ENCODE results near the gene FBXW5. TPM values are rescaled to one million over a fixed set of nuclear protein-coding genes. Genes with fewer than 3 reads are reported as not detected.

Gene FBXW5
- total RNA-seq, 1 experiment from 2014 or later, result 72.6 TPM

DNA sequence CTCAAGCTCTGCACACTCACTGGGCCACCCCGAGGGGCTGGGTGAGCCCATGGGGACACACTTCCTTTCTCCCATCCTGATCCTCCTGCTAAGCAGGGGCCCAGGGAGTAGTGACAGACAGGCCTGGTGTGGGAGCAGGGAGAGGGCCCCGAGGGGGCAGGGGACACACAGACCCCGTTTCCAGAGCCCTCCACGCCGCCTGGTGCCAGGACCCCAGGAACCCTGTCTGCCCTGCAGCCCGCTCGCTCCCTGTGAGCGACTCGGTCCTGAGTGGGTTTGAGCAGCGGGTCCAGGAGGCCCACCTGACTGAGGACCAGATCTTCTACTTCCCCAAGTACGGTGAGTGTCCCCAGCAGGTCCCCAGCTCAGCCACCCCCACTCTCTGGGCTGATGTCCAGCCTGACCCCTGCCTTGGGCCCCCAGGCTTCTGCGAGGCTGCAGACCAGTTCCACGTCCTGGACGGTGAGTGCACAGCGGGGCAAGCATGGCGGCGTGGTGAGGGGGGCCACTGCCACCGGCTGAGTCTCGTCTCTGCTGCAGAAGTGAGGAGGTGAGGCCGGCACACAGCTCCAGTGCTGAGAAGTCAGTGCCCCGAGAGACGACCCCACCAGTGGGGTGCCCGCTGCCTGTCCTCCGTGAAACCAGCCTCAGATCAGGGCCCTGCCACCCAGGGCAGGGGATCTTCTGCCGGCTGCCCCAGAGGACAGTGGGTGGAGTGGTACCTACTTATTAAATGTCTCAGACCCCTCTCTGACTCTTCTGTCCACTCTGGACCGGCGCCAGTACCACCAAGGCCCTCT is 1.9 kb upstream of the FBXW5 start:
- H3K36me3 ChIP-seq (ENCODE audit: control insufficient read depth, insufficient read depth, low read length), result peaks cover 7% of the 10 kb centered on the region; the same call in 1 of the 2 replicates
- no peaks in the 10 kb centered on the region for H3K27me3 ChIP-seq (ENCODE audit: control insufficient read depth, insufficient read depth, low read length)
- ChIA-PET CTCF (interaction anchor here (2.1 kb wide), 1 partner anchor 83 kb away, joined by 14 read pairs; no protein-coding TSS in a partner anchor), POLR2A (interaction anchor here (0.5 kb wide), 1 partner anchor 59 kb away, joined by 3 read pairs; no protein-coding TSS in a partner anchor)
- ATAC-seq (no peak), DNase-seq (ENCODE audit: low read depth, low spot score) (no peak)
- in situ Hi-C loops (cut with HindIII; ENCODE audit: low pct_unique_long_range_greater_than_20kb, low sequenced_read_pairs), result no loop called here
- intact Hi-C loops (cut with micrococcal nuclease; ENCODE audit: unreplicated experiment), result loop anchor here (10.0 kb wide), 1 partner anchor 88 kb away; the partner anchor contains the start of gene FUT7
- no peak overlapping the region for H3K4me3 ChIP-seq (ENCODE audit: low read depth in 2 of 2, low read length in 2 of 2)
- peaks cover 33% of the 10 kb centered on the region for H3K4me1 ChIP-seq (ENCODE audit: control insufficient read depth, insufficient read depth, low read length)
- no peaks in the 10 kb centered on the region for H3K9me3 ChIP-seq (ENCODE audit: control insufficient read depth, insufficient read depth, low read depth, low read length)
- no peak overlapping the region for H3K27ac ChIP-seq (ENCODE audit: low read length)
- no TSS peak for BruUV-seq (replicated peaks)
- no peak for TF ChIP-seq POLR2AphosphoS5 (IDR thresholded peaks at IDR 0.05; ENCODE audit: low read depth, low read length)
- TF ChIP-seq, protein P1, sequence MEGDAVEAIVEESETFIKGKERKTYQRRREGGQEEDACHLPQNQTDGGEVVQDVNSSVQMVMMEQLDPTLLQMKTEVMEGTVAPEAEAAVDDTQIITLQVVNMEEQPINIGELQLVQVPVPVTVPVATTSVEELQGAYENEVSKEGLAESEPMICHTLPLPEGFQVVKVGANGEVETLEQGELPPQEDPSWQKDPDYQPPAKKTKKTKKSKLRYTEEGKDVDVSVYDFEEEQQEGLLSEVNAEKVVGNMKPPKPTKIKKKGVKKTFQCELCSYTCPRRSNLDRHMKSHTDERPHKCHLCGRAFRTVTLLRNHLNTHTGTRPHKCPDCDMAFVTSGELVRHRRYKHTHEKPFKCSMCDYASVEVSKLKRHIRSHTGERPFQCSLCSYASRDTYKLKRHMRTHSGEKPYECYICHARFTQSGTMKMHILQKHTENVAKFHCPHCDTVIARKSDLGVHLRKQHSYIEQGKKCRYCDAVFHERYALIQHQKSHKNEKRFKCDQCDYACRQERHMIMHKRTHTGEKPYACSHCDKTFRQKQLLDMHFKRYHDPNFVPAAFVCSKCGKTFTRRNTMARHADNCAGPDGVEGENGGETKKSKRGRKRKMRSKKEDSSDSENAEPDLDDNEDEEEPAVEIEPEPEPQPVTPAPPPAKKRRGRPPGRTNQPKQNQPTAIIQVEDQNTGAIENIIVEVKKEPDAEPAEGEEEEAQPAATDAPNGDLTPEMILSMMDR (IDR thresholded peaks at IDR 0.05), result no peak
- TF ChIP-seq, protein P2, sequence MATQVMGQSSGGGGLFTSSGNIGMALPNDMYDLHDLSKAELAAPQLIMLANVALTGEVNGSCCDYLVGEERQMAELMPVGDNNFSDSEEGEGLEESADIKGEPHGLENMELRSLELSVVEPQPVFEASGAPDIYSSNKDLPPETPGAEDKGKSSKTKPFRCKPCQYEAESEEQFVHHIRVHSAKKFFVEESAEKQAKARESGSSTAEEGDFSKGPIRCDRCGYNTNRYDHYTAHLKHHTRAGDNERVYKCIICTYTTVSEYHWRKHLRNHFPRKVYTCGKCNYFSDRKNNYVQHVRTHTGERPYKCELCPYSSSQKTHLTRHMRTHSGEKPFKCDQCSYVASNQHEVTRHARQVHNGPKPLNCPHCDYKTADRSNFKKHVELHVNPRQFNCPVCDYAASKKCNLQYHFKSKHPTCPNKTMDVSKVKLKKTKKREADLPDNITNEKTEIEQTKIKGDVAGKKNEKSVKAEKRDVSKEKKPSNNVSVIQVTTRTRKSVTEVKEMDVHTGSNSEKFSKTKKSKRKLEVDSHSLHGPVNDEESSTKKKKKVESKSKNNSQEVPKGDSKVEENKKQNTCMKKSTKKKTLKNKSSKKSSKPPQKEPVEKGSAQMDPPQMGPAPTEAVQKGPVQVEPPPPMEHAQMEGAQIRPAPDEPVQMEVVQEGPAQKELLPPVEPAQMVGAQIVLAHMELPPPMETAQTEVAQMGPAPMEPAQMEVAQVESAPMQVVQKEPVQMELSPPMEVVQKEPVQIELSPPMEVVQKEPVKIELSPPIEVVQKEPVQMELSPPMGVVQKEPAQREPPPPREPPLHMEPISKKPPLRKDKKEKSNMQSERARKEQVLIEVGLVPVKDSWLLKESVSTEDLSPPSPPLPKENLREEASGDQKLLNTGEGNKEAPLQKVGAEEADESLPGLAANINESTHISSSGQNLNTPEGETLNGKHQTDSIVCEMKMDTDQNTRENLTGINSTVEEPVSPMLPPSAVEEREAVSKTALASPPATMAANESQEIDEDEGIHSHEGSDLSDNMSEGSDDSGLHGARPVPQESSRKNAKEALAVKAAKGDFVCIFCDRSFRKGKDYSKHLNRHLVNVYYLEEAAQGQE (IDR thresholded peaks at IDR 0.05; ENCODE audit: insufficient read depth in 1 of 2, low read depth in 2 of 2, low read length in 1 of 2), result no peak
- no peak for TF ChIP-seq TCF7L2 (IDR thresholded peaks at IDR 0.05; ENCODE audit: low read depth, low read length)
- TF ChIP-seq SIN3A (IDR thresholded peaks at IDR 0.05; ENCODE audit: borderline replicate concordance, insufficient read depth, low read depth, low read length), result no peak

DNA sequence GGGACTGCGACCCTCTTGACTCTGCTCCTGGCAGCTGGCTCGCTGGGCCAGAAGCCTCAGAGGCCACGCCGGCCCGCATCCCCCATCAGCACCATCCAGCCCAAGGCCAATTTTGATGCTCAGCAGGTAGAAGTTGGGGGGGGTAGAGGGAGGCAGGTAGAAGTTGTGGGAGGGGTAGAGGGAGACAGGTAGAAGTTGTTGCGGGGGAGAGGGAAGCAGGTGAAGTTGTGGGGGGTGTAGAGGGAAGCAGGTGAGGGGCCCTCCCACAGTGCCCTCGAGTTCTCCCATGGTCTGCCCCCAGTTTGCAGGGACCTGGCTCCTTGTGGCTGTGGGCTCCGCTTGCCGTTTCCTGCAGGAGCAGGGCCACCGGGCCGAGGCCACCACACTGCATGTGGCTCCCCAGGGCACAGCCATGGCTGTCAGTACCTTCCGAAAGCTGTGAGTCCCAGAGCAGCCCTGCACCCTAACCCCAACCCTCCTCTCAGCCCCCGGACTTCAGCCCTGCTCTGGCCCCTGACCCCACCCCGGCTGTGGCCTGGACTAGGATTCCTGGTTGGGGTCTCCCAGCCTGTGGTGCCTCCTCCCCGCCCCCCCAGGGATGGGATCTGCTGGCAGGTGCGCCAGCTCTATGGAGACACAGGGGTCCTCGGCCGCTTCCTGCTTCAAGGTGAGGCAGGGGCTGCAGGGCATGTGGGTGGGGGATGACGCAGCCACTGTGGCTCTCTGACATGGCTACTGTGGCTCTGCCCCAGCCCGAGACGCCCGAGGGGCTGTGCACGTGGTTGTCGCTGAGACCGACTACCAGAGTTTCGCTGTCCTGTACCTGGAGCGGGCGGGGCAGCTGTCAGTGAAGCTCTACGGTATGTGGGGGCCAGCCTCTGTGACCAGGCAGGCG is 1.0 kb upstream of the FBXW5 start:
- ATAC-seq (no peak), DNase-seq (ENCODE audit: low read depth, low spot score) (no peak)
- CTCF ChIA-PET, result no interaction called here
- peaks cover 29% of the 10 kb centered on the region for H3K4me1 ChIP-seq (ENCODE audit: control insufficient read depth, insufficient read depth, low read length)
- in situ Hi-C loops (cut with HindIII; ENCODE audit: low pct_unique_long_range_greater_than_20kb, low sequenced_read_pairs) (no loop called here), intact Hi-C loops (cut with micrococcal nuclease; ENCODE audit: unreplicated experiment) (loop anchor here (10.0 kb wide), 1 partner anchor 89 kb away; the partner anchor contains the start of gene FUT7)
- POLR2A ChIA-PET, result interaction anchor here (0.5 kb wide), 1 partner anchor 58 kb away, joined by 3 read pairs; no protein-coding TSS in a partner anchor
- peak overlapping the region; percentile 80 for H3K27ac ChIP-seq (ENCODE audit: low read length)
- H3K4me3 ChIP-seq (ENCODE audit: low read depth in 2 of 2, low read length in 2 of 2), result no peak overlapping the region
- no peak for TF ChIP-seq TCF7L2 (IDR thresholded peaks at IDR 0.05; ENCODE audit: low read depth, low read length)
- TF ChIP-seq POLR2AphosphoS5 (IDR thresholded peaks at IDR 0.05; ENCODE audit: low read depth, low read length), result no peak
- TF ChIP-seq, protein P1 (IDR thresholded peaks at IDR 0.05), result no peak
- no peak for TF ChIP-seq SIN3A (IDR thresholded peaks at IDR 0.05; ENCODE audit: borderline replicate concordance, insufficient read depth, low read depth, low read length)
- TF ChIP-seq, protein P2 (IDR thresholded peaks at IDR 0.05; ENCODE audit: insufficient read depth in 1 of 2, low read depth in 2 of 2, low read length in 1 of 2), result no peak
- H3K9me3 ChIP-seq (ENCODE audit: control insufficient read depth, insufficient read depth, low read depth, low read length), result no peaks in the 10 kb centered on the region
- no TSS peak for BruUV-seq (replicated peaks)
- H3K36me3 ChIP-seq (ENCODE audit: control insufficient read depth, insufficient read depth, low read length), result peaks cover 7% of the 10 kb centered on the region; the same call in 1 of the 2 replicates
- H3K27me3 ChIP-seq (ENCODE audit: control insufficient read depth, insufficient read depth, low read length), result no peaks in the 10 kb centered on the region
